Endothelial cell of umbilical vein (primary cell): ENCODE data around the gene COL21A1. TPM values are rescaled to one million over a fixed set of nuclear protein-coding genes. Genes with fewer than 3 reads are reported as not detected.

Source experiments
- BruUV-seq: library from RNA; stranded (reverse); fragments of 400-500 nt; replicated peaks from 2 replicates; lab custom pipeline; 2021; lab: Mats Ljungman, UMichigan
- CTCF ChIA-PET: fragments of 300-600, 350-600 bp; sonication (Branson Sonifier 250); formaldehyde crosslinking; loops from one replicate; lab custom pipeline; 2021; ENCODE audit warnings: antibody characterized with exemption, inconsistent platforms; lab: Charles Lee
- POLR2A ChIA-PET: fragments of 300-600, 350-600 bp; sonication (Branson Sonifier 250); formaldehyde crosslinking; loops from one replicate; lab custom pipeline; 2021; ENCODE audit warnings: antibody characterized with exemption, inconsistent platforms; lab: Charles Lee
- DNase-seq: peaks from one replicate; pipeline ENCODE4 v3.0.0-alpha.2; 2011; ENCODE audit warnings: low read depth, low spot score
- FAIRE-seq: peaks from 2 replicates; lab custom pipeline; 2011; peaks lifted over from hg19 to GRCh38; lab: Jason Lieb, UNC
- H2AFZ ChIP-seq: 2 replicates; pipeline ENCODE4 v1.6.0; 2012; ENCODE audit warnings: low read depth, low read length, control low read depth, inconsistent platforms
- H3K27ac ChIP-seq: 2 replicates; pipeline ENCODE4 v1.5.1; 2011; ENCODE audit warnings: low read depth, mild to moderate bottlenecking, control low read depth, low read length, moderate library complexity; ENCODE audit not compliant: insufficient read depth
- H3K27me3 ChIP-seq, 2 experiments: 2 replicates each; pipeline versions ENCODE4 v1.6.0 to v1.6.1; 2011; ENCODE audit warnings: low read length in 2 of 2, mixed read lengths in 1 of 2; ENCODE audit not compliant: control insufficient read depth in 2 of 2, insufficient read depth in 2 of 2
- H3K36me3 ChIP-seq, 2 experiments: 2 replicates in 1 of 2; 3 replicates in 1 of 2; pipeline ENCODE4 v1.5.1; 2011; ENCODE audit warnings: low read length in 2 of 2, mild to moderate bottlenecking in 1 of 2, moderate library complexity in 1 of 2; ENCODE audit not compliant: control insufficient read depth in 2 of 2, insufficient read depth in 2 of 2; ENCODE audit errors: extremely low read depth in 1 of 2
- H3K4me1 ChIP-seq: 3 replicates; pipeline ENCODE4 v1.5.1; 2011; ENCODE audit warnings: mild to moderate bottlenecking, low read length; ENCODE audit not compliant: control insufficient read depth, insufficient read depth; ENCODE audit errors: extremely low read depth
- H3K4me2 ChIP-seq: 2 replicates; pipeline ENCODE4 v1.6.1; 2011; ENCODE audit warnings: low read length, control low read depth, mixed read lengths; ENCODE audit not compliant: insufficient read depth
- H3K4me3 ChIP-seq, 3 experiments: fragments of 200-600 bp in 1 of 3; sonication (generic), shearing (Covaris generic) in 1 of 3; replicated peaks in 1 of 3; 2 replicates each; pipeline ENCODE4 v1.5.1; 2011 to 2016; ENCODE audit warnings: control low read depth in 3 of 3, low read length in 3 of 3, mild to moderate bottlenecking in 2 of 3, inconsistent platforms in 1 of 3, low read depth in 1 of 3, moderate library complexity in 1 of 3; ENCODE audit not compliant: insufficient read depth in 1 of 3
- H3K79me2 ChIP-seq: 2 replicates; pipeline ENCODE4 v1.6.0; 2012; ENCODE audit warnings: low read length, inconsistent platforms; ENCODE audit not compliant: control insufficient read depth, insufficient read depth
- H3K9ac ChIP-seq: replicated peaks from 2 replicates; pipeline ENCODE3; 2011; ENCODE audit warnings: low read length, control low read depth; ENCODE audit not compliant: insufficient read depth; ENCODE audit errors: extremely low read depth
- H3K9me1 ChIP-seq: replicated peaks from 3 replicates; pipeline ENCODE4 v1.6.0; 2011; ENCODE audit warnings: mild to moderate bottlenecking, low read length; ENCODE audit not compliant: control insufficient read depth, insufficient read depth; ENCODE audit errors: extremely low read depth
- H3K9me3 ChIP-seq: replicated peaks from 2 replicates; pipeline ENCODE4 v1.5.1; 2012; ENCODE audit warnings: low read length, inconsistent platforms; ENCODE audit not compliant: control insufficient read depth, insufficient read depth
- H4K20me1 ChIP-seq: replicated peaks from 2 replicates; pipeline ENCODE3; 2011; ENCODE audit warnings: mild to moderate bottlenecking, low read length; ENCODE audit not compliant: control insufficient read depth, insufficient read depth; ENCODE audit errors: extremely low read depth
- FOS ChIP-seq: IDR thresholded peaks from 2 replicates; pipeline ENCODE4 v1.6.1; 2011; ENCODE audit warnings: mild to moderate bottlenecking, low read length, moderate library complexity, borderline replicate concordance; ENCODE audit not compliant: insufficient read depth
- MYC ChIP-seq: IDR thresholded peaks from one replicate; pipeline ENCODE4 v1.6.1; 2011; ENCODE audit warnings: mild to moderate bottlenecking, low read depth, low read length
- dilution Hi-C: fragments of 300-500 bp; cut with MboI; formaldehyde crosslinking; loops from one replicate; pipeline ENCODE4 v1.15.0; 2019; ENCODE audit warnings: low sequenced_read_pairs; ENCODE audit not compliant: extremely low pct_ligation_motif_present
- intact Hi-C: fragments of 100-400 bp; cut with micrococcal nuclease; formaldehyde crosslinking; loops from one replicate; pipeline ENCODE4 v1.10.0; 2022
- polyA plus RNA-seq, 4 experiments: library from polyadenylated mRNA; depleted of rRNA in 3 of 4; stranded (reverse) in 3 of 4; unstranded in 1 of 4; fragments of >200 nt; gene quantifications; 2 replicates each; pipeline versions ENCODE4 v1.2.1 to v1.2.3, GENCODE V29; 2011 to 2012; ENCODE audit warnings: missing spikeins in 1 of 4
- total RNA-seq: library from RNA; stranded (reverse); gene quantifications from 2 replicates; pipeline ENCODE4 v1.2.3, GENCODE V29; 2021
- TF ChIP-seq, protein P1 (sequence below): IDR thresholded peaks from 2 replicates; pipeline ENCODE4 v1.6.1; 2011; ENCODE audit not compliant: insufficient read depth, insufficient read length

COL21A1 gene
- total and polyA plus RNA-seq, 2 donors (not counting 3 experiments of a cell fraction or from before 2014, with no cell fraction given): 0.22 to 1.4 TPM

DNA sequence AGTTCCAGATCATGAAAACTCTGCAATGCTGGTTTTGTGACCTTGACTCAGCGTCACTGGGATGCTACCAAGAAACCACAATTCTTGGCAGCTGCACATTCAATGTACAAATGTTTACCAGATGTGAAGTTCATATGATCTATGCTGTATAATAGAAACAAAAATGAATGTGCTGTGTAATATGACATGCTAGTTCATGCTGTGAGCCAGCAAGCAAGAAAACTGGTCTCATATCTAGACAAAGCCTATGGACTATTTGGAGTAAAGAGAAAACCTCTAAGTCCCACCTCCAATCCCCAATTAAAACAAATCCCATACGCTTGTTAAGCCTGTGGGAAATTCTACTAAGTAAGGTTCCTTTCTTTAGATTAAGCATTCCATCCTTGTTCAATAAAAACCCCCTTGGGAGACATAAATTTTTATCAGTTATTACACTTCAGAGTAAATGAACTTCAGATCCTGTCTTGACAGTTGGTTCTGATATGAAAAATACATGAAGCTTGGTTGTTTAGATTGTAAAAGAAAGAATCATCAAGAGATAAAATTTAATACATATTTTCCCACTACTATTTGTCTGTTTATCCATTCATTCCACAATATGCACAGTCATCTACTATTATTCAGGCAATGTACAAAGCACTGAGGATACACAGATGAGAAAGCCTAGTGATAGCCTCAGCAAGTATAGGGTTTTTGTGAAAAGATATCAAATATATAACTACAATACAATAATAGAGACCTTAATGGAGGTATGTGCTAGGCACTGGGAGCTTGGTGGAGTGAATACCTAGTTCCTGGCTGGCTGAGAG is 20.1 kb downstream of the COL21A1 start:
- CTCF ChIA-PET: no interaction called here
- Histone ChIP-seq H3K27ac (no peak overlapping the region), H3K27me3 (no peaks in the 10 kb centered on the region), H4K20me1 (no peaks in the 10 kb centered on the region), H3K4me3 (no peak overlapping the region), H3K9me3 (no peaks in the 10 kb centered on the region), H3K79me2 (no peaks in the 10 kb centered on the region), H3K4me1 (peaks cover 7% of the 10 kb centered on the region), H3K9ac (no peak overlapping the region), H2AFZ (no peak overlapping the region), H3K36me3 (no peaks in the 10 kb centered on the region), H3K9me1 (no peaks in the 10 kb centered on the region), H3K4me2 (no peak overlapping the region)
- TF ChIP-seq FOS (no peak), MYC (no peak)
- TF ChIP-seq, protein P1, sequence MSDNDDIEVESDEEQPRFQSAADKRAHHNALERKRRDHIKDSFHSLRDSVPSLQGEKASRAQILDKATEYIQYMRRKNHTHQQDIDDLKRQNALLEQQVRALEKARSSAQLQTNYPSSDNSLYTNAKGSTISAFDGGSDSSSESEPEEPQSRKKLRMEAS: no peak
- BruUV-seq: no TSS peak
- FAIRE-seq (no peak), DNase-seq (no peak)
- dilution Hi-C loops: no loop called here
- intact Hi-C loops: no loop called here
- POLR2A ChIA-PET: no interaction called here

DNA sequence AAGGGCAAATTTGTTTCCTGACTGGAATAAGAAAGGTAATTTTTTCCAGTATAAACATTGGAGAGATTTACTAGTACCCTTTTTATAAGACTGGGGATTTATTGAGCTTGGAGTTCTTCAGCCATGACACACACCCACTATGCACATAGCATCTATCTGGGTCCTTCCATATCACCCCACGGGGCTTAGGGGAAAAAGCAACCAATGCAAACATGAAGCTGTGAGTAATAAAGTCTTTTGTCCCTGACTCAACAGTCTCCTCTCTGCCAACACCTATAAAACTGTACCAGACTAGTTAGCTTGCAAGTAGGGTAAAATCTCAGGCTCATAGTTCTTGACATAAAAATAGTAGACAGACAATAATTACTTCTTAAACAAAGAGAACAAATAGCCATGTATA is 23.4 kb downstream of the COL21A1 start:
- Histone ChIP-seq H2AFZ (no peak overlapping the region), H3K27ac (no peak overlapping the region), H3K27me3 (no peaks in the 10 kb centered on the region), H3K9me1 (no peaks in the 10 kb centered on the region), H3K36me3 (no peaks in the 10 kb centered on the region), H4K20me1 (no peaks in the 10 kb centered on the region), H3K4me1 (no peaks in the 10 kb centered on the region), H3K4me3 (no peak overlapping the region), H3K9me3 (no peaks in the 10 kb centered on the region), H3K4me2 (no peak overlapping the region), H3K9ac (no peak overlapping the region), H3K79me2 (no peaks in the 10 kb centered on the region)
- DNase-seq: no peak
- dilution Hi-C loops: no loop called here
- ChIA-PET POLR2A (no interaction called here), CTCF (interaction anchor here (1.6 kb wide), 1 partner anchor 68 kb away, joined by 3 read pairs; no protein-coding TSS in a partner anchor)
- TF ChIP-seq MYC: no peak
- BruUV-seq: no TSS peak
- intact Hi-C loops: no loop called here
- no peak for FAIRE-seq
